Uterus (tissue), 2 donors: ENCODE data around the gene SLC22A1.

Source experiments
- CTCF ChIP-seq, 4 experiments: fragments of 200-600 bp in 2 of 4; fragments of 450-650 bp in 2 of 4; sonication (generic) in 2 of 4; IDR thresholded peaks; one replicate each; pipeline ENCODE4 v1.5.1; 2016 to 2019; ENCODE audit warnings: antibody characterized with exemption in 4 of 4, mild to moderate bottlenecking in 2 of 4, moderate library complexity in 1 of 4
- POLR2A ChIP-seq, 2 donors: fragments of 450-650 bp; IDR thresholded peaks; one replicate each; pipeline ENCODE4 v1.6.1; 2016; ENCODE audit warnings: antibody characterized with exemption in 2 of 2, mild to moderate bottlenecking in 1 of 2, moderate library complexity in 1 of 2

GRCh38 chr6:160203953-160204352, 82.3 kb downstream of the SLC22A1 start:
- TF ChIP-seq POLR2A (IDR thresholded peaks at IDR 0.05) (no peak), CTCF (IDR thresholded peaks at IDR 0.05) (no peak)
